ENCODE results near the gene FOXA2. TPM values are rescaled to one million over a fixed set of nuclear protein-coding genes. Genes with fewer than 3 reads are reported as not detected.

FOXA2 gene
- total and polyA plus RNA-seq, 2 donors (not counting 3 experiments of a cell fraction or from before 2014, with no cell fraction given): not detected

- Histone ChIP-seq H3K4me2 (ENCODE audit: insufficient read depth, low read length) (no peak overlapping the region), H3K4me3 (replicated peaks in 1 of 3; ENCODE audit: insufficient read depth in 1 of 3, low read depth in 1 of 3, low read length in 3 of 3) (no peak overlapping the region), H4K20me1 (replicated peaks; ENCODE audit: control insufficient read depth, extremely low read depth, insufficient read depth, low read length) (no peaks in the 10 kb centered on the region), H3K9me1 (replicated peaks; ENCODE audit: control insufficient read depth, extremely low read depth, insufficient read depth, low read length) (no peaks in the 10 kb centered on the region), H3K9ac (replicated peaks; ENCODE audit: extremely low read depth, insufficient read depth, low read length) (no peak overlapping the region), H2AFZ (ENCODE audit: low read depth, low read length) (no peak overlapping the region), H3K36me3 (ENCODE audit: control insufficient read depth in 2 of 2, extremely low read depth in 1 of 2, insufficient read depth in 2 of 2, low read length in 2 of 2) (no peaks in the 10 kb centered on the region), H3K79me2 (ENCODE audit: control insufficient read depth, insufficient read depth, low read length) (no peaks in the 10 kb centered on the region), H3K27ac (ENCODE audit: insufficient read depth, low read depth, low read length) (no peak overlapping the region), H3K4me1 (ENCODE audit: control insufficient read depth, extremely low read depth, insufficient read depth, low read length) (no peaks in the 10 kb centered on the region), H3K9me3 (replicated peaks; ENCODE audit: control insufficient read depth, insufficient read depth, low read length) (no peaks in the 10 kb centered on the region), H3K27me3 (ENCODE audit: control insufficient read depth in 2 of 2, insufficient read depth in 2 of 2, low read length in 2 of 2) (peaks cover 71 to 81% of the 10 kb centered on the region in 2 experiments)
- intact Hi-C loops (cut with micrococcal nuclease) (no loop called here), dilution Hi-C loops (cut with MboI; ENCODE audit: extremely low pct_ligation_motif_present, low sequenced_read_pairs) (no loop called here)
- DNase-seq (ENCODE audit: low read depth, low spot score) (no peak), FAIRE-seq (no peak)
- BruUV-seq (replicated peaks): no TSS peak
- POLR2A ChIA-PET: no interaction called here
- TF ChIP-seq EZH2 (IDR thresholded peaks at IDR 0.05; ENCODE audit: borderline replicate concordance, low read depth, low read length, severe bottlenecking): no peak
- TF ChIP-seq, protein P1, sequence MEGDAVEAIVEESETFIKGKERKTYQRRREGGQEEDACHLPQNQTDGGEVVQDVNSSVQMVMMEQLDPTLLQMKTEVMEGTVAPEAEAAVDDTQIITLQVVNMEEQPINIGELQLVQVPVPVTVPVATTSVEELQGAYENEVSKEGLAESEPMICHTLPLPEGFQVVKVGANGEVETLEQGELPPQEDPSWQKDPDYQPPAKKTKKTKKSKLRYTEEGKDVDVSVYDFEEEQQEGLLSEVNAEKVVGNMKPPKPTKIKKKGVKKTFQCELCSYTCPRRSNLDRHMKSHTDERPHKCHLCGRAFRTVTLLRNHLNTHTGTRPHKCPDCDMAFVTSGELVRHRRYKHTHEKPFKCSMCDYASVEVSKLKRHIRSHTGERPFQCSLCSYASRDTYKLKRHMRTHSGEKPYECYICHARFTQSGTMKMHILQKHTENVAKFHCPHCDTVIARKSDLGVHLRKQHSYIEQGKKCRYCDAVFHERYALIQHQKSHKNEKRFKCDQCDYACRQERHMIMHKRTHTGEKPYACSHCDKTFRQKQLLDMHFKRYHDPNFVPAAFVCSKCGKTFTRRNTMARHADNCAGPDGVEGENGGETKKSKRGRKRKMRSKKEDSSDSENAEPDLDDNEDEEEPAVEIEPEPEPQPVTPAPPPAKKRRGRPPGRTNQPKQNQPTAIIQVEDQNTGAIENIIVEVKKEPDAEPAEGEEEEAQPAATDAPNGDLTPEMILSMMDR (IDR thresholded peaks at IDR 0.05; ENCODE audit: extremely low read depth in 1 of 2, insufficient read depth in 1 of 2, low read depth in 1 of 2, low read length in 2 of 2): no peak
- no peak for TF ChIP-seq JUN (IDR thresholded peaks at IDR 0.05; ENCODE audit: borderline replicate concordance, insufficient read depth, insufficient read length, low read depth)
- TF ChIP-seq POLR2A (IDR thresholded peaks at IDR 0.05; ENCODE audit: low read depth, low read length): no peak
- TF ChIP-seq GATA2 (IDR thresholded peaks at IDR 0.05; ENCODE audit: insufficient read depth, insufficient read length, low read depth, low read length): no peak
- TF ChIP-seq MYC (IDR thresholded peaks at IDR 0.05; ENCODE audit: low read depth, low read length): no peak
- TF ChIP-seq, protein P2, sequence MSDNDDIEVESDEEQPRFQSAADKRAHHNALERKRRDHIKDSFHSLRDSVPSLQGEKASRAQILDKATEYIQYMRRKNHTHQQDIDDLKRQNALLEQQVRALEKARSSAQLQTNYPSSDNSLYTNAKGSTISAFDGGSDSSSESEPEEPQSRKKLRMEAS (IDR thresholded peaks at IDR 0.05; ENCODE audit: insufficient read depth, insufficient read length): no peak
- TF ChIP-seq POLR2AphosphoS5 (IDR thresholded peaks at IDR 0.05; ENCODE audit: insufficient read depth, low read depth, low read length): no peak
- TF ChIP-seq FOS (IDR thresholded peaks at IDR 0.05; ENCODE audit: borderline replicate concordance, insufficient read depth, low read length): no peak
- CTCF ChIA-PET: no interaction called here
Observed at GRCh38 chr20:22567944-22568871, 16.2 kb downstream of the FOXA2 start.
